Measurements from ENCODE around the gene ARPC5.
A peak's percentile ranks its signal among the peaks of the same experiment; 100 is the strongest.

ARPC5 gene

GRCh38 chr1:183655562-183656075, 20.0 kb upstream of the ARPC5 start:
- peak; percentile 53 to 87 for DNase-seq (ENCODE audit: low read depth in 1 of 2, low spot score in 1 of 2)
- in situ Hi-C loops (cut with HindIII; ENCODE audit: low pct_unique_long_range_greater_than_20kb, low sequenced_read_pairs), result no loop called here
- no peak for TF ChIP-seq JUND (IDR thresholded peaks at IDR 0.05; ENCODE audit: low read depth)

- no peak for DNase-seq (ENCODE audit: low read depth in 1 of 2, low spot score in 1 of 2)
- in situ Hi-C loops (cut with HindIII; ENCODE audit: low pct_unique_long_range_greater_than_20kb, low sequenced_read_pairs), result no loop called here
These were observed 19.1 kb upstream of the ARPC5 start for GRCh38 chr1:183654706-183655105.

GRCh38 chr1:183653876-183654451, 18.4 kb upstream of the ARPC5 start:
- DNase-seq (ENCODE audit: low read depth in 1 of 2, low spot score in 1 of 2), result no peak
- in situ Hi-C loops (cut with HindIII; ENCODE audit: low pct_unique_long_range_greater_than_20kb, low sequenced_read_pairs), result no loop called here
- TF ChIP-seq JUND (IDR thresholded peaks at IDR 0.05; ENCODE audit: low read depth), result no peak

More at GRCh38 chr1:183654706-183655105, 19.1 kb upstream of the ARPC5 start:
- no peak for TF ChIP-seq JUND (IDR thresholded peaks at IDR 0.05; ENCODE audit: low read depth)

GRCh38 chr1:183653462-183653794, 17.8 kb upstream of the ARPC5 start:
- TF ChIP-seq JUND (IDR thresholded peaks at IDR 0.05; ENCODE audit: low read depth), result no peak
- no peak for DNase-seq (ENCODE audit: low read depth in 1 of 2, low spot score in 1 of 2)
- in situ Hi-C loops (cut with HindIII; ENCODE audit: low pct_unique_long_range_greater_than_20kb, low sequenced_read_pairs), result no loop called here

GRCh38 chr1:183652547-183653461, 17.2 kb upstream of the ARPC5 start, which contains the start of gene APOBEC4:
Gene APOBEC4 (minus strand): TSS chr1:183653316. CDS start chr1:183648781, 4,535 bp downstream.
- no peak for DNase-seq (ENCODE audit: low read depth in 1 of 2, low spot score in 1 of 2)
- TF ChIP-seq JUND (IDR thresholded peaks at IDR 0.05; ENCODE audit: low read depth), result no peak
- in situ Hi-C loops (cut with HindIII; ENCODE audit: low pct_unique_long_range_greater_than_20kb, low sequenced_read_pairs), result no loop called here

GRCh38 chr1:183652107-183652506, 16.5 kb upstream of the ARPC5 start:
- in situ Hi-C loops (cut with HindIII; ENCODE audit: low pct_unique_long_range_greater_than_20kb, low sequenced_read_pairs), result no loop called here
- no peak for TF ChIP-seq JUND (IDR thresholded peaks at IDR 0.05; ENCODE audit: low read depth)
- no peak for DNase-seq (ENCODE audit: low read depth in 1 of 2, low spot score in 1 of 2)

- in situ Hi-C loops (cut with HindIII; ENCODE audit: low pct_unique_long_range_greater_than_20kb, low sequenced_read_pairs), result no loop called here
- no peak for DNase-seq (ENCODE audit: low read depth in 1 of 2, low spot score in 1 of 2)
- TF ChIP-seq JUND (IDR thresholded peaks at IDR 0.05; ENCODE audit: low read depth), result no peak
These were observed 16.0 kb upstream of the ARPC5 start for GRCh38 chr1:183651612-183652011.

- DNase-seq (ENCODE audit: low read depth in 1 of 2, low spot score in 1 of 2), result no peak
- in situ Hi-C loops (cut with HindIII; ENCODE audit: low pct_unique_long_range_greater_than_20kb, low sequenced_read_pairs), result no loop called here
- no peak for TF ChIP-seq JUND (IDR thresholded peaks at IDR 0.05; ENCODE audit: low read depth)
These were observed 12.5 kb upstream of the ARPC5 start for GRCh38 chr1:183648042-183648441.

- DNase-seq (ENCODE audit: low read depth in 1 of 2, low spot score in 1 of 2), result no peak
- in situ Hi-C loops (cut with HindIII; ENCODE audit: low pct_unique_long_range_greater_than_20kb, low sequenced_read_pairs), result no loop called here
- no peak for TF ChIP-seq JUND (IDR thresholded peaks at IDR 0.05; ENCODE audit: low read depth)
These were observed 11.2 kb upstream of the ARPC5 start for GRCh38 chr1:183646776-183647175.

GRCh38 chr1:183645531-183645930, 9.9 kb upstream of the ARPC5 start:
- no peak for TF ChIP-seq JUND (IDR thresholded peaks at IDR 0.05; ENCODE audit: low read depth)
- in situ Hi-C loops (cut with HindIII; ENCODE audit: low pct_unique_long_range_greater_than_20kb, low sequenced_read_pairs), result no loop called here
- DNase-seq (ENCODE audit: low read depth in 1 of 2, low spot score in 1 of 2), result no peak

- in situ Hi-C loops (cut with HindIII; ENCODE audit: low pct_unique_long_range_greater_than_20kb, low sequenced_read_pairs), result no loop called here
- DNase-seq (ENCODE audit: low read depth in 1 of 2, low spot score in 1 of 2), result no peak
These were observed 6.6 kb upstream of the ARPC5 start for GRCh38 chr1:183642166-183642565.

GRCh38 chr1:183640193-183640592, 4.6 kb upstream of the ARPC5 start:
- in situ Hi-C loops (cut with HindIII; ENCODE audit: low pct_unique_long_range_greater_than_20kb, low sequenced_read_pairs), result no loop called here
- TF ChIP-seq JUND (IDR thresholded peaks at IDR 0.05; ENCODE audit: low read depth), result no peak
- no peak for DNase-seq (ENCODE audit: low read depth in 1 of 2, low spot score in 1 of 2)

More at GRCh38 chr1:183642166-183642565, 6.6 kb upstream of the ARPC5 start:
- no peak for TF ChIP-seq JUND (IDR thresholded peaks at IDR 0.05; ENCODE audit: low read depth)
